H9 (cell line): ENCODE measurements around the gene GPR37L1. TPM values are rescaled to one million over a fixed set of nuclear protein-coding genes. Genes with fewer than 3 reads are reported as not detected.
A peak's percentile ranks its signal among the peaks of the same experiment; 100 is the strongest.

Experiments used
- DNase-seq: peaks from one replicate; pipeline ENCODE4 v3.0.0-alpha.2; 2017
- H2AFZ ChIP-seq: one replicate; pipeline ENCODE4 v1.6.1; 2013; ENCODE audit warnings: mild to moderate bottlenecking, low read length, control low read depth, moderate library complexity
- H2AK5ac ChIP-seq: 2 replicates; pipeline ENCODE4 v1.6.1; 2013; ENCODE audit warnings: low read length, control low read depth, mixed read lengths; ENCODE audit not compliant: insufficient read length
- H2BK120ac ChIP-seq: one replicate; pipeline ENCODE4 v1.6.1; 2013; ENCODE audit warnings: low read depth, mild to moderate bottlenecking, low read length, control low read depth, inconsistent platforms; ENCODE audit not compliant: poor library complexity, severe bottlenecking
- H2BK12ac ChIP-seq: 2 replicates; pipeline ENCODE4 v1.6.1; 2013; ENCODE audit warnings: low read length, control low read depth, mixed read lengths, low read depth; ENCODE audit not compliant: insufficient read length
- H2BK15ac ChIP-seq: 2 replicates; pipeline ENCODE4 v1.6.1; 2013; ENCODE audit warnings: low read depth, low read length, control low read depth
- H2BK20ac ChIP-seq: one replicate; pipeline ENCODE4 v1.6.1; 2013; ENCODE audit warnings: low read depth, mild to moderate bottlenecking, low read length, control low read depth, inconsistent platforms; ENCODE audit not compliant: poor library complexity, severe bottlenecking
- H2BK5ac ChIP-seq: 2 replicates; pipeline ENCODE4 v1.6.1; 2013; ENCODE audit warnings: low read length, control low read depth, mixed read lengths; ENCODE audit not compliant: insufficient read length
- H3K14ac ChIP-seq: 2 replicates; pipeline ENCODE4 v1.6.1; 2013; ENCODE audit warnings: low read length, control low read depth; ENCODE audit not compliant: insufficient read depth
- H3K18ac ChIP-seq: 2 replicates; pipeline ENCODE4 v1.6.1; 2013; ENCODE audit warnings: low read depth, mild to moderate bottlenecking, mixed read lengths, low read length, control low read depth; ENCODE audit not compliant: insufficient read length
- H3K23ac ChIP-seq: 2 replicates; pipeline ENCODE4 v1.6.1; 2013; ENCODE audit warnings: low read length, control low read depth, mixed read lengths, low read depth; ENCODE audit not compliant: insufficient read length
- H3K23me2 ChIP-seq: 2 replicates; pipeline ENCODE4 v1.6.1; 2013; ENCODE audit warnings: low read depth, mild to moderate bottlenecking, mixed read lengths, low read length, control low read depth; ENCODE audit not compliant: insufficient read length, poor library complexity, severe bottlenecking
- H3K27ac ChIP-seq: 2 replicates; pipeline ENCODE4 v1.5.1; 2013; ENCODE audit warnings: low read length, control low read depth, mixed read lengths, low read depth; ENCODE audit not compliant: insufficient read length
- H3K27me3 ChIP-seq: 2 replicates; pipeline ENCODE4 v1.6.1; 2013; ENCODE audit warnings: low read length, control low read depth, inconsistent platforms; ENCODE audit not compliant: insufficient read depth
- H3K4ac ChIP-seq: 2 replicates; pipeline ENCODE4 v1.6.1; 2013; ENCODE audit warnings: low read depth, mild to moderate bottlenecking, control low read depth, inconsistent platforms, low read length, moderate library complexity
- H3K4me1 ChIP-seq: 2 replicates; pipeline ENCODE4 v1.6.1; 2013; ENCODE audit warnings: low read length, control low read depth, inconsistent platforms; ENCODE audit not compliant: insufficient read depth
- H3K4me2 ChIP-seq: 2 replicates; pipeline ENCODE4 v1.6.1; 2013; ENCODE audit warnings: low read length, control low read depth, mixed read lengths; ENCODE audit not compliant: insufficient read length, insufficient read depth
- H3K56ac ChIP-seq: 2 replicates; pipeline ENCODE4 v1.6.1; 2013; ENCODE audit warnings: low read depth, mild to moderate bottlenecking, mixed read lengths, low read length, control low read depth; ENCODE audit not compliant: insufficient read length
- H3K79me1 ChIP-seq: 2 replicates; pipeline ENCODE4 v1.6.1; 2013; ENCODE audit warnings: low read depth, mild to moderate bottlenecking, moderate library complexity, low read length, control low read depth, inconsistent platforms; ENCODE audit not compliant: insufficient read depth, poor library complexity, severe bottlenecking
- H3K79me2 ChIP-seq: 2 replicates; pipeline ENCODE4 v1.6.1; 2013; ENCODE audit warnings: low read length, control low read depth, inconsistent platforms; ENCODE audit not compliant: insufficient read depth
- H3K9ac ChIP-seq: 2 replicates; pipeline ENCODE4 v1.6.1; 2013; ENCODE audit warnings: low read length, control low read depth, mixed read lengths; ENCODE audit not compliant: insufficient read length; ENCODE audit errors: extremely low read depth
- H3K9me3 ChIP-seq: one replicate; pipeline ENCODE4 v1.6.1; 2013; ENCODE audit warnings: low read depth, low read length, inconsistent platforms; ENCODE audit not compliant: control insufficient read depth
- H3T11ph ChIP-seq: one replicate; pipeline ENCODE4 v1.6.1; 2013; ENCODE audit warnings: mild to moderate bottlenecking, low read length, control low read depth, inconsistent platforms
- H4K20me1 ChIP-seq: one replicate; pipeline ENCODE4 v1.6.1; 2013; ENCODE audit not compliant: control insufficient read depth, insufficient read length, insufficient read depth
- H4K5ac ChIP-seq: 2 replicates; pipeline ENCODE4 v1.6.1; 2013; ENCODE audit warnings: low read depth, mild to moderate bottlenecking, mixed read lengths, low read length, control low read depth; ENCODE audit not compliant: insufficient read length
- H4K8ac ChIP-seq: replicated peaks from 2 replicates; pipeline ENCODE4 v1.6.1; 2013; ENCODE audit warnings: low read length, control low read depth, mixed read lengths, low read depth; ENCODE audit not compliant: insufficient read length
- H4K91ac ChIP-seq: 2 replicates; pipeline ENCODE4 v1.6.1; 2013; ENCODE audit warnings: low read depth, mild to moderate bottlenecking, moderate library complexity, mixed read lengths, low read length, control low read depth; ENCODE audit not compliant: insufficient read length
- H3K27ac Mint-ChIP-seq, 3 experiments: 2 replicates in 2 of 3; 3 replicates in 1 of 3; pipeline ENCODE4 v1.8.0; 2020 to 2021; ENCODE audit warnings: mixed read lengths in 3 of 3, mild to moderate bottlenecking in 1 of 3, moderate library complexity in 1 of 3
- H3K27me3 Mint-ChIP-seq: 2 replicates; pipeline ENCODE4 v1.8.0; 2021; ENCODE audit warnings: low read depth, mild to moderate bottlenecking, moderate library complexity, mixed read lengths
- H3K36me3 Mint-ChIP-seq, 3 experiments: 2 replicates in 2 of 3; 3 replicates in 1 of 3; pipeline ENCODE4 v1.8.0; 2020 to 2021; ENCODE audit warnings: low read depth in 3 of 3, mixed read lengths in 3 of 3; ENCODE audit not compliant: insufficient read depth in 1 of 3
- H3K4me1 Mint-ChIP-seq, 2 experiments: 2 replicates each; pipeline ENCODE4 v1.8.0; 2020; ENCODE audit warnings: mixed read lengths in 2 of 2
- H3K4me3 Mint-ChIP-seq, 2 experiments: 2 replicates in 1 of 2; 3 replicates in 1 of 2; pipeline ENCODE4 v1.8.0; 2020 to 2021; ENCODE audit warnings: mild to moderate bottlenecking in 2 of 2, mixed read lengths in 2 of 2, moderate library complexity in 1 of 2
- H3K9me3 Mint-ChIP-seq, 2 experiments: 2 replicates in 1 of 2; 3 replicates in 1 of 2; pipeline ENCODE4 v1.8.0; 2020; ENCODE audit warnings: mild to moderate bottlenecking in 2 of 2, mixed read lengths in 2 of 2, moderate library complexity in 1 of 2
- WGBS: extraction: QIAGEN DNeasy Blood & Tissue Kit; methylation state at CpG from one replicate; pipeline ENCODE4 v1.1.7; 2013; ENCODE audit warnings: missing lambda C conversion rate, low lambda C conversion rate, mixed read lengths; ENCODE audit not compliant: insufficient read length; ENCODE audit errors: extremely low coverage; 5-methylcytosine and 5-hydroxymethylcytosine counted together
- total RNA-seq: library from RNA; stranded (reverse); gene quantifications from 2 replicates; pipeline ENCODE4 v1.2.1, GENCODE V29; 2021
- TF ChIP-seq, protein P1 (sequence below): fragments of 200-600 bp; sonication (generic); conservative IDR thresholded peaks from 3 replicates; pipeline ENCODE4 v1.8.0; 2021; ENCODE audit warnings: antibody characterized with exemption, mild to moderate bottlenecking

Gene GPR37L1
- total RNA-seq, 1 experiment from 2014 or later, result 0.11 TPM

DNA sequence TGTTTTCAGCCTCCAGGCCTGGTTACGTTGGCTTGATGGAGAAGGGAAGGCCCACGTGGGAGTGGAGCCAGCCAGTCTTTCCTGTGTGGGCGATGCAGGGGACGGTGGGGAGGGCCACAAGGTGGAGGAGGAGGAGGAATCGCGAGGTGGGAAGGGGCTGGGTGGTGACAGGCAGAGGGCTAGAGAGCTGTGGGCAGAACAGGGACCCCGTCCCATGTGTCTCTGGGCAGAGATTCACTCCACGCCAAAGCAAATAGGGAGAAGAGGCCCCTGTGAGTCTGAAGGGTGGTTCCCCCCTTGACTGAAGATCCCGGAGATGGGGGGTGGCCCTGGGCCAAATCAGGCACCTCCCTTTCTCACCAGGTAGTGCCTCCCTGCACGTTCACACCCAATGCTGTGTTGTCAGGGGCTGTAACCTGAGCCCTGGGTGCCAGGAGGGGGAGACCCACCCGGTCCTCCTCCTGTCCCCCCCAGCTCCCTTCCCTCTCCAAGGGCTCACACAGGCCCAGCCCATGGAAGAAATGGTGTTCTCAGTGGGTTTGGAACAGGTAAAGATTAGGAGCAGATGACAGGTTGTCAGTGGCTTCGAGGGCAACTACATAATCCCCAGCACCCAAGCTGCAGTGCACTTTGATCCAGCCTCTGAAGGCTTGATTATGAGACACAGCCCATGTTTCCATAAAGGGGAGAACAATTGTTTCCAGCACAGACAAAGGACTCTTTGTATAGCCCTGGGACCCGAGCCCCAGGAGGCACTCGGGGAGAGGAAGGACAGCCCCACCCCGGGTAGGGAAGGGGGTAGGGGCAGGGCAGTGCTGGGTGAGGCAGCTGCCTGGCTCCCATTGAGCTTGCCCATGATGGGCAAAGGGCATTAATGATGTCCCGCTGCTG is 37.7 kb upstream of the GPR37L1 start:
- Histone ChIP-seq H2AK5ac (no peak overlapping the region), H3K23me2 (no peaks in the 10 kb centered on the region), H3K18ac (no peak overlapping the region), H3T11ph (no peak overlapping the region), H3K23ac (no peak overlapping the region), H2BK12ac (no peak overlapping the region), H2BK20ac (no peak overlapping the region), H3K27ac (no peak overlapping the region), H3K4ac (no peak overlapping the region), H3K79me2 (no peaks in the 10 kb centered on the region), H3K56ac (no peak overlapping the region), H3K4me1 (peaks cover 13% of the 10 kb centered on the region; the same call in 1 of the 2 replicates), H2BK5ac (no peak overlapping the region), H4K20me1 (no peaks in the 10 kb centered on the region), H4K8ac (no peak overlapping the region), H2BK120ac (no peak overlapping the region), H2AFZ (no peak overlapping the region), H2BK15ac (no peak overlapping the region), H3K79me1 (no peaks in the 10 kb centered on the region), H4K5ac (no peak overlapping the region), H3K27me3 (no peaks in the 10 kb centered on the region), H3K9me3 (no peaks in the 10 kb centered on the region), H3K9ac (no peak overlapping the region), H3K4me2 (no peak overlapping the region), H4K91ac (no peak overlapping the region), H3K14ac (peak overlapping the region; percentile 6; the same call in 1 of the 2 replicates)
- peaks cover 46 to 57% of the 10 kb centered on the region in 2 experiments for H3K4me1 Mint-ChIP-seq
- no CpG with 5 or more reads among the region's 16 CpGs for WGBS
- H3K27ac Mint-ChIP-seq, result peak overlapping the region in 2 of 3 experiments; percentile 75 to 88; a peak in 4 of 7 replicates
- TF ChIP-seq, protein P1, sequence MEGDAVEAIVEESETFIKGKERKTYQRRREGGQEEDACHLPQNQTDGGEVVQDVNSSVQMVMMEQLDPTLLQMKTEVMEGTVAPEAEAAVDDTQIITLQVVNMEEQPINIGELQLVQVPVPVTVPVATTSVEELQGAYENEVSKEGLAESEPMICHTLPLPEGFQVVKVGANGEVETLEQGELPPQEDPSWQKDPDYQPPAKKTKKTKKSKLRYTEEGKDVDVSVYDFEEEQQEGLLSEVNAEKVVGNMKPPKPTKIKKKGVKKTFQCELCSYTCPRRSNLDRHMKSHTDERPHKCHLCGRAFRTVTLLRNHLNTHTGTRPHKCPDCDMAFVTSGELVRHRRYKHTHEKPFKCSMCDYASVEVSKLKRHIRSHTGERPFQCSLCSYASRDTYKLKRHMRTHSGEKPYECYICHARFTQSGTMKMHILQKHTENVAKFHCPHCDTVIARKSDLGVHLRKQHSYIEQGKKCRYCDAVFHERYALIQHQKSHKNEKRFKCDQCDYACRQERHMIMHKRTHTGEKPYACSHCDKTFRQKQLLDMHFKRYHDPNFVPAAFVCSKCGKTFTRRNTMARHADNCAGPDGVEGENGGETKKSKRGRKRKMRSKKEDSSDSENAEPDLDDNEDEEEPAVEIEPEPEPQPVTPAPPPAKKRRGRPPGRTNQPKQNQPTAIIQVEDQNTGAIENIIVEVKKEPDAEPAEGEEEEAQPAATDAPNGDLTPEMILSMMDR, result no peak
- peak; percentile 56 for DNase-seq
- no peaks in the 10 kb centered on the region; a peak in 1 of 5 replicates for H3K9me3 Mint-ChIP-seq
- H3K4me3 Mint-ChIP-seq, result peak overlapping the region in 1 of 2 experiments; percentile 18; a peak in 2 of 5 replicates
- no peaks in the 10 kb centered on the region for H3K36me3 Mint-ChIP-seq
- peaks cover 3% of the 10 kb centered on the region for H3K27me3 Mint-ChIP-seq
